ENCODE data around the gene TTC8. TPM values are rescaled to one million over a fixed set of nuclear protein-coding genes. Genes with fewer than 3 reads are reported as not detected.
"Not testable (repeated sequence)": the region's sequence is repeated elsewhere in the genome, so short reads cannot be mapped to it uniquely, and the experiment has no call there.

Gene TTC8
- 2.8 TPM for polyA plus RNA-seq (2012; ENCODE audit: missing spikeins)

GRCh38 chr14:88824314-88825077 lies at the start of gene TTC8:
TTC8 (plus strand) TSS chr14:88824651; CDS start chr14:88824708, 57 bp downstream.
- DNase-seq (ENCODE audit: insufficient read length) (peak; percentile 61), FAIRE-seq (peak; percentile 93)
- TF ChIP-seq TAF1 (IDR thresholded peaks at IDR 0.05; ENCODE audit: borderline replicate concordance, low read depth, low read length) (no peak), POLR2A (IDR thresholded peaks at IDR 0.05; ENCODE audit: low read depth, low read length) (peak; percentile 52; the same call in 1 of the 2 replicates), POLR2AphosphoS5 (IDR thresholded peaks at IDR 0.05; ENCODE audit: low read depth, low read length) (no peak)

- TF ChIP-seq TAF1 (IDR thresholded peaks at IDR 0.05; ENCODE audit: borderline replicate concordance, low read depth, low read length) (no peak), POLR2AphosphoS5 (IDR thresholded peaks at IDR 0.05; ENCODE audit: low read depth, low read length) (no peak), POLR2A (IDR thresholded peaks at IDR 0.05; ENCODE audit: low read depth, low read length) (no peak)
- DNase-seq (ENCODE audit: insufficient read length), result no peak
- FAIRE-seq, result no peak
These were observed 48.9 kb upstream of the TTC8 start for GRCh38 chr14:88775532-88775931.

- no peak for DNase-seq (ENCODE audit: insufficient read length)
- no peak for TF ChIP-seq POLR2AphosphoS5 (IDR thresholded peaks at IDR 0.05; ENCODE audit: low read depth, low read length)
- TF ChIP-seq TAF1 (IDR thresholded peaks at IDR 0.05; ENCODE audit: borderline replicate concordance, low read depth, low read length), result no peak
- TF ChIP-seq POLR2A (IDR thresholded peaks at IDR 0.05; ENCODE audit: low read depth, low read length), result no peak
These were observed 38.5 kb upstream of the TTC8 start for GRCh38 chr14:88785911-88786310.

DNA sequence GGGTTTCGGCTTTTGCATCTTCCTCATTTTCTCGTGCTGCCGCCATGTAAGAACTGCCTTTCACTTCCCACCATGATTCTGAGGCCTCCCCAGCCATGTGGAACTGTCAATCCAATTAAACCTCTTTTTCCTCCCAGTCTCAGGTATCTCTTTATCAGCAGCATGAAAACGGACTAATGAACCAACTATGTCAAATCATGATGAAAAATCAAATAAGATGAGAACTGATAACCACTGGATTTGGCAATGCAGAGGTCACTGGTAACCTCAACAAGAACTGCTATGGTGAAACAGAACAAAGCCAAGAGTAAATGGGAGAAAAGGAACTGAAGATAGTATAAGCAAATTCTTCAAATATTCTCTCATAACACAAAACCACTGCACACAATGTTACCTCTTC lies 37.7 kb upstream of the TTC8 start:
- DNase-seq (ENCODE audit: insufficient read length) (no peak), FAIRE-seq (no peak)

More at GRCh38 chr14:88785911-88786310, 38.5 kb upstream of the TTC8 start:
- no peak for FAIRE-seq

DNA sequence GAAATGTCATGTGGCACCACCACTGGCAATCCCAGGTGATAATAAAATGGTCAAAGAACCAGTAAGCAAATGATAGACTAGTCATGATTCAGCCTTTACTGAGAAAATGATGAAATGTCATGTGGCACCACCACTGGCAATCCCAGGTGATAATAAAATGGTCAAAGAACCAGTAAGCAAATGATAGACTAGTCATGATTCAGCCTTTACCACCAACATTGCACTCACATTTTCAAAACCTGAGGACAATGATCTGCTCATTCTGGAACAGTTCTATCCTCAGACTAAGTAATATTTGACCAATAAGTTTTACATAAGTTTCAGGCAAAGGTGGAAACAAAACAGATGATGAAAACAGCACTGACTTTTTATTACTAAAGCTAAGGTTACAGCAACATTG lies 34.9 kb upstream of the TTC8 start:
- FAIRE-seq; DNase-seq (ENCODE audit: insufficient read length): not testable (repeated sequence)

More for the DNA sequence above, 37.7 kb upstream of the TTC8 start:
- TF ChIP-seq POLR2A (IDR thresholded peaks at IDR 0.05; ENCODE audit: low read depth, low read length) (no peak), POLR2AphosphoS5 (IDR thresholded peaks at IDR 0.05; ENCODE audit: low read depth, low read length) (no peak)

DNA sequence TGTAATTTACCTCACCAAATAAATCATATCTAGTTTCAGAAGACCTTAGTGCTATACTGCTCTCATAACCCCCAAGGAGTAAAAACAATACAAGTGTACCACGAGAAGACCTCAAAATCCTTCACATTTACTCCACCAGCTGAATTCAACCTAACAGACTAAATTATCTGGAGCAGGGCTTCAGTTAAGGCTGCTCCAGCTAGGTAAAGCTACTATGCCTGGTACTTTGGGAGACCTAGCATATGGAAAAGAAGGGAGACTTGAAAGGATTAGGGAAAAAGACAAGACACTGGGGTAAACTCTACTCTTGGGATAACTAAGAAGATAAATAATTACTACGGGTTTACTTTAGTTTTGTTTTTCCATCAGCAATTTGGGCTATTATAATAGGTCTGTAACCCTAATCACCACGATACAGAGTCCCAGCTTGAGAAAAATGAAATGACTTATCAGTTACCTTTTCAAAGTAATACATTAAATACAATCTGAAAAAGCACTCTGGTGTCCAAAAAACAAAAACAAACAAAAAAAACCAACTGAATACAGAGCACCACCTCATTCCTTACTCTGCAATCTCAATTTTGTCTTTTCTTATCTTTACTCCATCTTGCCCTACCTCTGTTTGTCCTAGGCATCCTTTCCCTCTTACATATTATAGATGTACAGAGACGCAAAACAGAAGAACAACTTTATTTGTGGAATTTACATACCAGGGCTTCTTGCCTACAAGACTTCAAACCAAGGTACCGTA lies 33.8 kb upstream of the TTC8 start:
- no peak for DNase-seq (ENCODE audit: insufficient read length)
- TF ChIP-seq POLR2A (IDR thresholded peaks at IDR 0.05; ENCODE audit: low read depth, low read length) (no peak), TAF1 (IDR thresholded peaks at IDR 0.05; ENCODE audit: borderline replicate concordance, low read depth, low read length) (no peak), POLR2AphosphoS5 (IDR thresholded peaks at IDR 0.05; ENCODE audit: low read depth, low read length) (no peak)
- FAIRE-seq, result no peak

GRCh38 chr14:88791252-88791621 lies 33.2 kb upstream of the TTC8 start:
- DNase-seq (ENCODE audit: insufficient read length) (no peak), FAIRE-seq (no peak)
- no peak for TF ChIP-seq POLR2AphosphoS5 (IDR thresholded peaks at IDR 0.05; ENCODE audit: low read depth, low read length)
- TF ChIP-seq POLR2A (IDR thresholded peaks at IDR 0.05; ENCODE audit: low read depth, low read length), result no peak
- TF ChIP-seq TAF1 (IDR thresholded peaks at IDR 0.05; ENCODE audit: borderline replicate concordance, low read depth, low read length), result no peak

GRCh38 chr14:88791629-88792472 lies 32.6 kb upstream of the TTC8 start:
- TF ChIP-seq POLR2A (IDR thresholded peaks at IDR 0.05; ENCODE audit: low read depth, low read length) (no peak), POLR2AphosphoS5 (IDR thresholded peaks at IDR 0.05; ENCODE audit: low read depth, low read length) (no peak), TAF1 (IDR thresholded peaks at IDR 0.05; ENCODE audit: borderline replicate concordance, low read depth, low read length) (no peak)
- DNase-seq (ENCODE audit: insufficient read length), result peak; percentile 2
- FAIRE-seq, result no peak

DNA sequence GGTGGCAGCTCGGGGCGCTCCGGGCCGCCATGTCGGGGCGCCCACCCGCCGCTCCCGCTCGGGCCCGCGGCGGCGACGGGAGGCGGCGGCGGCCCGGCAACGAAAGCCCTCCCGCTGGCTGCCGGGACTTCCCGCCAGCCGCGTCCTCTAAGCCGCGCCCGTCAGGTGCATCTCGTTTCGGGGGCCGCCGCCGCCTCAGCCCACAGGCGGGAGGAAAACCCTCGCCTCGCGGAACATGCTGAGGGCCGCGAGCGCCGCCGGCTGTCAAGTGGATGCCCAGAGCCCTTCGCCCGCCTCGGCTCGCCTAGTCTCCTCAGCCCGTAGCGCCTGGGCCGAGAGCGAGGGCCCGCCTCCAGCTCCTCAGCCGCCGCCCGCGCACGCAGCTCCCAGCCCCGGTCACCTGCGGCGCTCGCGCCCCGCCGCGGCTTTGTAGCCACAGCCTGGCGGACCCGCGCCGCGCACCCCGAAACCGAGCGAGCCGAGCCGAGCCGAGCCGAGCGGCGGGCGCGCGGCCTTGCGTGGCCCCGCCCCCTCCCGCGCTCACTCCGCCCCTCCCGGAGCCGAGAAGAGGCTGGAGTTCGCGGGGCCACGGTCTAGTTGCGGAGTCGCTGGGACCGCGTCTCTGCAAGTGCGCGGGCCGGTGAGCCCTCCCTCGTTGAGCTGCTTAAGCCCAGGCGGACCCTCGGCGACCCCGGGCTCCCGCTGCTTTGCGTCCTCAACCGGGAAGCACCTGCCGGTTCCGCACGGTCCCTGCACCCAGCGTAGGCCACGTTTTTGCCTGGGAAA lies 31.8 kb upstream of the TTC8 start, which contains the start of gene EML5:
TSS of gene EML5 (minus strand) at position 481 of the 786 bp plus-strand sequence. CDS start at position 31, 450 bp downstream.
- TF ChIP-seq POLR2A (IDR thresholded peaks at IDR 0.05; ENCODE audit: low read depth, low read length), result no peak
- no peak for TF ChIP-seq TAF1 (IDR thresholded peaks at IDR 0.05; ENCODE audit: borderline replicate concordance, low read depth, low read length)
- no peak for TF ChIP-seq POLR2AphosphoS5 (IDR thresholded peaks at IDR 0.05; ENCODE audit: low read depth, low read length)
- FAIRE-seq (peak; percentile 61), DNase-seq (ENCODE audit: insufficient read length) (peak; percentile 59)

- FAIRE-seq (peak; percentile 17), DNase-seq (ENCODE audit: insufficient read length) (no peak)
- TF ChIP-seq POLR2A (IDR thresholded peaks at IDR 0.05; ENCODE audit: low read depth, low read length), result no peak
- no peak for TF ChIP-seq POLR2AphosphoS5 (IDR thresholded peaks at IDR 0.05; ENCODE audit: low read depth, low read length)
- TF ChIP-seq TAF1 (IDR thresholded peaks at IDR 0.05; ENCODE audit: borderline replicate concordance, low read depth, low read length), result no peak
These were observed 31.2 kb upstream of the TTC8 start for GRCh38 chr14:88793259-88793625.

All from GM12892 (cell line).